ENCODE results near the gene TTYH3.

The TTYH3 gene

GRCh38 chr7:2593036-2593727, 38.6 kb upstream of the TTYH3 start:
- Histone ChIP-seq H3K27me3 (ENCODE audit: control insufficient read depth, insufficient read depth, low read length) (no peaks in the 10 kb centered on the region), H3K4me1 (ENCODE audit: control insufficient read depth, insufficient read depth, low read length) (no peaks in the 10 kb centered on the region), H3K4me3 (ENCODE audit: low read depth, low read length) (no peak overlapping the region), H3K36me3 (ENCODE audit: control insufficient read depth, insufficient read depth, low read length) (peaks cover 23% of the 10 kb centered on the region), H3K9me3 (ENCODE audit: control insufficient read depth, insufficient read depth, low read depth, low read length) (no peaks in the 10 kb centered on the region), H3K27ac (ENCODE audit: low read depth, low read length) (no peak overlapping the region), H3K9ac (ENCODE audit: low read length) (no peak overlapping the region)

DNA sequence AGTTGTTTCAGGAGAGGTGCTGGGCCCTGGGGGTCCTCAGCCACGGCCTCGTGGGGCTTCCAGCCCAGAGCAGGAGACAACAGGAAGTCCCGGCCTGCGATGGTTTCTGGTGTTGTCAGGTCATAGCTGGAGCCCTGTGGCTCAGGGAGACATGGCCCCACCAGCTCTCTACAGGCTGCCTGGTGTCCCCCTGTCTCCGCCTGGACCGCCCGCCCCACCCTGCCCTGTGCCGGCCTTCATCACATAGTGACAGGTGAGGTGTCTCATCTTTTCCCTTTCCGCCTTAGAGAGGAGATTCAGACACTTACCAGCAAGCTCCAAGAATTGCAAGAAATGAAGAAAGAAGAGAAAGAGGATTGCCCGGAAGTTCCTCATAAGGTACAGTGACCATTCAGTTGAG, 37.2 kb upstream of the TTYH3 start:
- Histone ChIP-seq H3K9ac (ENCODE audit: low read length) (no peak overlapping the region), H3K4me1 (ENCODE audit: control insufficient read depth, insufficient read depth, low read length) (no peaks in the 10 kb centered on the region), H3K27me3 (ENCODE audit: control insufficient read depth, insufficient read depth, low read length) (no peaks in the 10 kb centered on the region), H3K4me3 (ENCODE audit: low read depth, low read length) (no peak overlapping the region), H3K27ac (ENCODE audit: low read depth, low read length) (no peak overlapping the region), H3K9me3 (ENCODE audit: control insufficient read depth, insufficient read depth, low read depth, low read length) (no peaks in the 10 kb centered on the region), H3K36me3 (ENCODE audit: control insufficient read depth, insufficient read depth, low read length) (peaks cover 26% of the 10 kb centered on the region)

DNA sequence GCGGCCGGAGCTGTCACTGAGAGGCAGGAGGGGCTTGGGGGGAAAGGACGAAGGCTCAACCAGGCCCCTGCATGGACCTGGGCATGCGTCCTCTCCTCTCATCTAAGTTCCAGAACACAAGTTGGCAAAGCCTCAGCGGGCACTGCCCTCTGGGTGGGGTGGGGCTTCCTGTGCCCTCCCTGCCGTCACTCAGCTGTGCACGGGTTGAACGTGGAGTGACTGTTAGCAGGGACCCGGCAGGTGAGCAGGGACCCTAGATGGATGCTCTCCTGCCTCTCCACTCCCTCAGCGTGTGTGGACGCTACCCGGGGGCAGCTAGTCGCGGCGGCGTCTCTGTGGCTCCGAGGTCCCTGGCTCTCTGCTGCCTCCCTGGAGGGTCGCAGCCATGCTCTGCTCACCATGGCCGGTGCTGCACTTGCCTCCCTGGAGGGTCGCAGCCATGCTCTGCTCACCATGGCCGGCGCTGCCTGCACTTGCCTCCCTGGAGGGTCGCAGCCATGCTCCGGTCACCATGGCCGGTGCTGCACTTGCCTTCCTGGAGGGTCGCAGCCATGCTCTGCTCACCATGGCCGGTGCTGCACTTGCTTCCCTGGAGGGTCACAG, 36.4 kb upstream of the TTYH3 start:
- Histone ChIP-seq H3K9ac (ENCODE audit: low read length) (no peak overlapping the region), H3K27ac (ENCODE audit: low read depth, low read length) (no peak overlapping the region), H3K9me3 (ENCODE audit: control insufficient read depth, insufficient read depth, low read depth, low read length) (no peaks in the 10 kb centered on the region), H3K4me3 (ENCODE audit: low read depth, low read length) (no peak overlapping the region), H3K36me3 (ENCODE audit: control insufficient read depth, insufficient read depth, low read length) (peaks cover 26% of the 10 kb centered on the region), H3K4me1 (ENCODE audit: control insufficient read depth, insufficient read depth, low read length) (no peaks in the 10 kb centered on the region), H3K27me3 (ENCODE audit: control insufficient read depth, insufficient read depth, low read length) (no peaks in the 10 kb centered on the region)

GRCh38 chr7:2596464-2597272, 35.1 kb upstream of the TTYH3 start:
- no peaks in the 10 kb centered on the region for H3K27me3 ChIP-seq (ENCODE audit: control insufficient read depth, insufficient read depth, low read length)
- H3K36me3 ChIP-seq (ENCODE audit: control insufficient read depth, insufficient read depth, low read length): peaks cover 26% of the 10 kb centered on the region
- no peaks in the 10 kb centered on the region for H3K9me3 ChIP-seq (ENCODE audit: control insufficient read depth, insufficient read depth, low read depth, low read length)
- H3K4me1 ChIP-seq (ENCODE audit: control insufficient read depth, insufficient read depth, low read length): no peaks in the 10 kb centered on the region
- no peak overlapping the region for H3K4me3 ChIP-seq (ENCODE audit: low read depth, low read length)
- H3K27ac ChIP-seq (ENCODE audit: low read depth, low read length): no peak overlapping the region
- H3K9ac ChIP-seq (ENCODE audit: low read length): no peak overlapping the region

GRCh38 chr7:2597273-2597640, 34.5 kb upstream of the TTYH3 start:
- H3K9ac ChIP-seq (ENCODE audit: low read length): no peak overlapping the region
- H3K27ac ChIP-seq (ENCODE audit: low read depth, low read length): no peak overlapping the region
- H3K9me3 ChIP-seq (ENCODE audit: control insufficient read depth, insufficient read depth, low read depth, low read length): no peaks in the 10 kb centered on the region
- no peaks in the 10 kb centered on the region for H3K27me3 ChIP-seq (ENCODE audit: control insufficient read depth, insufficient read depth, low read length)
- H3K4me1 ChIP-seq (ENCODE audit: control insufficient read depth, insufficient read depth, low read length): no peaks in the 10 kb centered on the region
- peaks cover 26% of the 10 kb centered on the region for H3K36me3 ChIP-seq (ENCODE audit: control insufficient read depth, insufficient read depth, low read length)
- no peak overlapping the region for H3K4me3 ChIP-seq (ENCODE audit: low read depth, low read length)

DNA sequence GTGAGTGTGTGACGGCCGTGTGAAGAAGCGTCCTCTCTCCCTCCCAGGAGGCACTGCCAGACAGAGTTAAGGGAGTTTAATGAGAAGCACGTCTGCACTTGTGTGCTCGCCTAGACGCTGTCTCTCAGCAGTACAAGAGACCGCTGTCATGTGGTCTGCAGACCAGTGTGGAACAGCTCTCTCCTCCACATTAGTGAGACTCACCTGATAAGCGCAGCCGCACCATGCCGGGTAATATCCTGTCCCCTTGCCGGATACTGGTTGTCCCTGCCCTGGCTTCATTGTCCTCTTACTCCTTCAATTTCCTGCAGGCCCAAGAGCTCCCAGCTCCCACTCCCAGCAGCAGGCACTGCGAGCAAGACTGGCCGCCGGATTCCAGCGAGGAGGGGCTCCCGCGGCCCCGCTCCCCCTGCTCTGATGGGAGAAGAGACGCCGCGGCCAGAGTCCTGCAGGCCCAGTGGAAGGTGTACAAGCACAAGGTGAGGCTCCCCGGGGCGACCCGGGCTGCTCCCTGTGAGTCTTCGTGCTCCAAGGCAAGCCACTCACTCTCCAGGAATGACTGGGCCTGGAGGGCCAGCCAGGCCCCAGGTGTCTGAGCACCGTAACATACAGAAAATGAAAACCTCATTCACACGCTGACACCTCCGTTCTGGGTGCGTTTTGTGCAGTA, 33.5 kb upstream of the TTYH3 start:
- Histone ChIP-seq H3K27ac (ENCODE audit: low read depth, low read length) (no peak overlapping the region), H3K9ac (ENCODE audit: low read length) (no peak overlapping the region), H3K36me3 (ENCODE audit: control insufficient read depth, insufficient read depth, low read length) (peaks cover 20% of the 10 kb centered on the region), H3K9me3 (ENCODE audit: control insufficient read depth, insufficient read depth, low read depth, low read length) (no peaks in the 10 kb centered on the region), H3K27me3 (ENCODE audit: control insufficient read depth, insufficient read depth, low read length) (no peaks in the 10 kb centered on the region), H3K4me3 (ENCODE audit: low read depth, low read length) (no peak overlapping the region), H3K4me1 (ENCODE audit: control insufficient read depth, insufficient read depth, low read length) (no peaks in the 10 kb centered on the region)

GRCh38 chr7:2601065-2601464, 30.7 kb upstream of the TTYH3 start:
- Histone ChIP-seq H3K36me3 (ENCODE audit: control insufficient read depth, insufficient read depth, low read length) (peaks cover 4% of the 10 kb centered on the region), H3K27me3 (ENCODE audit: control insufficient read depth, insufficient read depth, low read length) (no peaks in the 10 kb centered on the region), H3K9me3 (ENCODE audit: control insufficient read depth, insufficient read depth, low read depth, low read length) (no peaks in the 10 kb centered on the region), H3K27ac (ENCODE audit: low read depth, low read length) (no peak overlapping the region), H3K4me1 (ENCODE audit: control insufficient read depth, insufficient read depth, low read length) (no peaks in the 10 kb centered on the region; the same call in 1 of the 2 replicates), H3K9ac (ENCODE audit: low read length) (no peak overlapping the region), H3K4me3 (ENCODE audit: low read depth, low read length) (no peak overlapping the region)

DNA sequence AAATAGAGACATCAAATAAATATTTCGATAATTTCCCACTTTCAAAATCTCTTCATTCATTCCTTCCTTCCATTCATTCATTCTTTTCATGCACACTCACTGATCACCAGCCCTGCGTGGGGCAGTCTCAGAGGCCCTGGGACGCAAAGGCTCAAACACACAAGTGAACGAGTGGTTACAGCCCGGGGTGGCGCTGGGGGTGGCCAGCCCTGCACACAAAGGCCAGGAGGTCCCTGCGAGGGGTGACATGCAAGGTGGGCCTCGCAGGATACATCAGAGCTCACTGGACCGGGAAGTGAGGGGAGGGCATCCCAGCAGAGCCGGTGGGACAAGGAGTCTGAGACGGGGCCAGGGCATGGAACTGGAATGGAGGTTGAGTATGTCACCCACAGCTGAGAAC, 29.9 kb upstream of the TTYH3 start:
- H3K4me1 ChIP-seq (ENCODE audit: control insufficient read depth, insufficient read depth, low read length): peaks cover 4% of the 10 kb centered on the region; the same call in 1 of the 2 replicates
- peaks cover 4% of the 10 kb centered on the region for H3K36me3 ChIP-seq (ENCODE audit: control insufficient read depth, insufficient read depth, low read length)
- H3K4me3 ChIP-seq (ENCODE audit: low read depth, low read length): no peak overlapping the region
- H3K9me3 ChIP-seq (ENCODE audit: control insufficient read depth, insufficient read depth, low read depth, low read length): no peaks in the 10 kb centered on the region
- no peak overlapping the region for H3K9ac ChIP-seq (ENCODE audit: low read length)
- no peaks in the 10 kb centered on the region for H3K27me3 ChIP-seq (ENCODE audit: control insufficient read depth, insufficient read depth, low read length)
- H3K27ac ChIP-seq (ENCODE audit: low read depth, low read length): no peak overlapping the region

DNA sequence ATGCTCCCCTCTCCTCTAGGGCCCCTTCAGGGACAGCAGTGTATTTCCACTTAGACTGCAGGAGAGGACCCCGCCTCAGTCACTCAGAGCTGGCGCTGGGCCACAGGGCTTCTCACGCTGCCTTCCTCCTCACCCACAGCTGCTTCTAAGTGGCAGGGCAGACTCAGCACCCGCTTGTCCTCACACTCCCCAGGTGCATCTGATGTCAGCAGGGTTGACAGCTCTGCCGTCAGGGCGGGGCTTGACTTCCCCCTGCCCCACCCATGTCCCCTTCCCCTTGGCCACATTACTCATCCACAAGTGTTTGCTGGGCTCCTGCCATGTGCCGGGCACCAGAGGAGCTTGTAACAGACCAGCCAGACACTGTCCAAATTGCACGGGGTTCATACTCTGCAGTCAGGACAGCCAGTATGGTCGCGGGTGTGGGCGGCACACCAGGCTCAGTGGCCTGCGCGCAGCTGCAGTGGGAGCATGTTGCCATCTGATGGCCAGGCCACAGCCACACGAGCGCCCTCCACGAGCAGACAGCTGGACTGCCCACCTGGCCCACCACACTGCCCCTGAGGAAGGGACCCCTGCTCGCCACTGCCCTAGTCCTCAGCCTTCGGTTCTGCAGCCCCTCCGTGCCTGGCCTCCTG, 29.3 kb upstream of the TTYH3 start:
- H3K27ac ChIP-seq (ENCODE audit: low read depth, low read length): no peak overlapping the region
- H3K9me3 ChIP-seq (ENCODE audit: control insufficient read depth, insufficient read depth, low read depth, low read length): no peaks in the 10 kb centered on the region
- peaks cover 4% of the 10 kb centered on the region for H3K36me3 ChIP-seq (ENCODE audit: control insufficient read depth, insufficient read depth, low read length)
- peaks cover 10% of the 10 kb centered on the region; the same call in 1 of the 2 replicates for H3K4me1 ChIP-seq (ENCODE audit: control insufficient read depth, insufficient read depth, low read length)
- H3K9ac ChIP-seq (ENCODE audit: low read length): no peak overlapping the region
- no peaks in the 10 kb centered on the region for H3K27me3 ChIP-seq (ENCODE audit: control insufficient read depth, insufficient read depth, low read length)
- no peak overlapping the region for H3K4me3 ChIP-seq (ENCODE audit: low read depth, low read length)

DNA sequence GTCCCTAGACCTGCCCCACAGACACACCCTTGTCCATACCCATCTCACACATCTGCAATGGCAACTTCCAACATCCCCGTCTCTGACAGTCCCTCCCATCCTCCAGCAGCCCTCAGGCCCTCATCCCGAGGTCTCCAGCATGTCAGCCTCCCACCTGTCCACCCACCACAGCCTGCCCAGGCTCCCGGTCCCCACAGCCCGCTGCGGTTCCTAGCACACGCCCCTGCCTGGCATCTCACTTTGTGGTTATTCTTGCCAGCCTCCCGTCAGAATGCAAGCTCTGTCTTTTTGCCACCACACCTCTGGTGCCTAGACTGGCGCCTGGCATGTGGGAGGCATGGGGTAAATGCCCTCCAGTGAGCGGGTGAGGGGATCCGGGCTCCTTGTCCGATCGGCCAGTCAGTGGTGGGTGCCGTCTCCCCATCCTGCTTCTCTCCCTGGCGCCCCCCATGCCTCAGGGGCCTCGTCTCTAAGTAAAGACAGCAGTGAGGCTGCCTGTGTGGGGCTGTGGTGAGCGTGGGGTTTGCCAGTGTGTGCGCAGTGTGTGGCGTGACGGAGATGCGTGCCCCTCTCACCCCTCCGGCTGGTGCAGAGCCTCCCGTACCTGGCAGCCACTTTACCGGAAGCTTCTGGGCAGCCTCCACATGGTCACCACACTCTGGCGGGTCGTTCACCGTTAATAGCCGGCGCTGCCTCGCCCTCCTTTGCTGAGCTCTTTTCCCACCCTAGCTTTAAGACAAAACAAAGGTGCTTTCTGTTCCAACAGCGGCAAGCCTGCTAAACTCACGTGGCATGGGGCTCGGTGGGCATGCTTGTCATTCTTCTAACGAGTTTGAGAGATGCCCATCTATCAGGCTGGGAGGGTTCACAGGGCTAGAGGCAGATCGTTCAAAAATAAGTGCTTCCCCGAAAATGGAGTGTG, 28.5 kb upstream of the TTYH3 start:
- H3K9ac ChIP-seq (ENCODE audit: low read length): no peak overlapping the region
- no peak overlapping the region for H3K27ac ChIP-seq (ENCODE audit: low read depth, low read length)
- H3K27me3 ChIP-seq (ENCODE audit: control insufficient read depth, insufficient read depth, low read length): no peaks in the 10 kb centered on the region
- no peaks in the 10 kb centered on the region for H3K9me3 ChIP-seq (ENCODE audit: control insufficient read depth, insufficient read depth, low read depth, low read length)
- peaks cover 4% of the 10 kb centered on the region for H3K36me3 ChIP-seq (ENCODE audit: control insufficient read depth, insufficient read depth, low read length)
- H3K4me3 ChIP-seq (ENCODE audit: low read depth, low read length): no peak overlapping the region
- peaks cover 18% of the 10 kb centered on the region; the same call in 1 of the 2 replicates for H3K4me1 ChIP-seq (ENCODE audit: control insufficient read depth, insufficient read depth, low read length)

All from HUES6 (cell line).